PC-9 (cell line): ENCODE data around the gene INTS3.

ENCODE experiments used
- CTCF ChIP-seq: fragments of 200-600 bp; sonication (generic); conservative IDR thresholded peaks from 2 replicates; pipeline ENCODE4 v1.6.1; 2017; ENCODE audit warnings: mixed run types, antibody characterized with exemption, mild to moderate bottlenecking, moderate library complexity
- EZH2 ChIP-seq: fragments of 200-600 bp; sonication (generic); IDR thresholded peaks from 2 replicates; pipeline ENCODE4 v1.8.0; 2017; ENCODE audit warnings: antibody characterized with exemption, low read depth

DNA sequence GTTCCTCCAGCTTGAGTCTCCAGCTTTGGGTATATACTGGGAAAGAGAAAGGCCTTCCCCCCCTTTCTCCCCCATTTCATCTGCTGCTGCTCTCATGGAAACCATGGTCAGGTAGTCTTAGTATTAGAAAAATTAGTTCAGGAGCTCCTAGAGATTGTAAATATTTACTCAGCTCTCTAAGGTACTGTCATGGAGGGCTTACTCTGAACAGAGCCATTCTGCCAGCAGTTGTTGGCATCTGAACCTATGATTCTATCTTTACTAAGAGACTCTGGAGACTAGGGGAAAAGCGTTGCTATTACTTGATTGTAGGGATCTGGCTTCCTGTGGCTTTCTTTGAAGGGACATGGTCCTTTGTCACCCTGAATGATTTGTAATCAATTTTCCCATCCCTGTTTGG, 6.1 kb downstream of the INTS3 start:
- TF ChIP-seq CTCF (no peak), EZH2 (no peak)
